ENCODE measurements around the gene PRKAR2B.

Gene PRKAR2B

GRCh38 chr7:107034553-107034952 is 10.0 kb upstream of the PRKAR2B start:
- H3K27ac ChIP-seq, result no peak overlapping the region

GRCh38 chr7:107035446-107035845 is 9.1 kb upstream of the PRKAR2B start:
- TF ChIP-seq CTCF (IDR thresholded peaks at IDR 0.05), result no peak
- Histone ChIP-seq H3K4me3 (ENCODE audit: low read depth in 1 of 2, low read length in 1 of 2) (no peak overlapping the region), H3K4me1 (ENCODE audit: control insufficient read depth in 1 of 2, insufficient read depth in 1 of 2, low read depth in 1 of 2, low read length in 1 of 2) (no peaks in the 10 kb centered on the region), H3K27ac (no peak overlapping the region), H3K27me3 (no peaks in the 10 kb centered on the region), H3K36me3 (no peaks in the 10 kb centered on the region), H3K9me3 (no peaks in the 10 kb centered on the region)

More at GRCh38 chr7:107034553-107034952, 10.0 kb upstream of the PRKAR2B start:
- Histone ChIP-seq H3K36me3 (no peaks in the 10 kb centered on the region), H3K4me3 (ENCODE audit: low read depth in 1 of 2, low read length in 1 of 2) (no peak overlapping the region), H3K4me1 (ENCODE audit: control insufficient read depth in 1 of 2, insufficient read depth in 1 of 2, low read depth in 1 of 2, low read length in 1 of 2) (no peaks in the 10 kb centered on the region), H3K27me3 (no peaks in the 10 kb centered on the region), H3K9me3 (no peaks in the 10 kb centered on the region)
- no peak for TF ChIP-seq CTCF (IDR thresholded peaks at IDR 0.05)

- no peaks in the 10 kb centered on the region for H3K9me3 ChIP-seq
- no peaks in the 10 kb centered on the region for H3K4me1 ChIP-seq (ENCODE audit: control insufficient read depth in 1 of 2, insufficient read depth in 1 of 2, low read depth in 1 of 2, low read length in 1 of 2)
- no peak overlapping the region for H3K27ac ChIP-seq
- no peaks in the 10 kb centered on the region for H3K36me3 ChIP-seq
- H3K27me3 ChIP-seq, result peaks cover under 1% of the 10 kb centered on the region
- H3K4me3 ChIP-seq (ENCODE audit: low read depth in 1 of 2, low read length in 1 of 2), result no peak overlapping the region
- no peak for TF ChIP-seq CTCF (IDR thresholded peaks at IDR 0.05)
Measured at GRCh38 chr7:107036535-107036934, 8.0 kb upstream of the PRKAR2B start.

- TF ChIP-seq CTCF (IDR thresholded peaks at IDR 0.05), result no peak
- no peaks in the 10 kb centered on the region for H3K4me1 ChIP-seq (ENCODE audit: control insufficient read depth in 1 of 2, insufficient read depth in 1 of 2, low read depth in 1 of 2, low read length in 1 of 2)
- no peak overlapping the region for H3K27ac ChIP-seq
- peaks cover 7% of the 10 kb centered on the region for H3K27me3 ChIP-seq
- no peak overlapping the region for H3K4me3 ChIP-seq (ENCODE audit: low read depth in 1 of 2, low read length in 1 of 2)
- no peaks in the 10 kb centered on the region for H3K9me3 ChIP-seq
- H3K36me3 ChIP-seq, result no peaks in the 10 kb centered on the region
Measured at GRCh38 chr7:107037717-107038603, 6.5 kb upstream of the PRKAR2B start.

- H3K9me3 ChIP-seq, result no peaks in the 10 kb centered on the region
- no peak overlapping the region for H3K4me3 ChIP-seq (ENCODE audit: low read depth in 1 of 2, low read length in 1 of 2)
- H3K27me3 ChIP-seq, result peaks cover 20% of the 10 kb centered on the region
- peaks cover 0 to 4% of the 10 kb centered on the region in 2 experiments for H3K4me1 ChIP-seq (ENCODE audit: control insufficient read depth in 1 of 2, insufficient read depth in 1 of 2, low read depth in 1 of 2, low read length in 1 of 2)
- H3K27ac ChIP-seq, result no peak overlapping the region
- H3K36me3 ChIP-seq, result no peaks in the 10 kb centered on the region
- TF ChIP-seq CTCF (IDR thresholded peaks at IDR 0.05), result no peak
Measured at GRCh38 chr7:107039199-107039900, 5.2 kb upstream of the PRKAR2B start.

Measured in neutrophil (primary cell).